NCI-H1417 treated with DMSO at 0.1 percent for 48 hours (cell line): ENCODE results near the gene ZNF780A.
"Not testable (repeated sequence)": the region's sequence is repeated elsewhere in the genome, so short reads cannot be mapped to it uniquely, and the experiment has no call there.

Experiments used
- DNase-seq: peaks from one replicate; lab custom pipeline; 2025; lab: John Stamatoyannopoulos, UW

Gene ZNF780A

DNA sequence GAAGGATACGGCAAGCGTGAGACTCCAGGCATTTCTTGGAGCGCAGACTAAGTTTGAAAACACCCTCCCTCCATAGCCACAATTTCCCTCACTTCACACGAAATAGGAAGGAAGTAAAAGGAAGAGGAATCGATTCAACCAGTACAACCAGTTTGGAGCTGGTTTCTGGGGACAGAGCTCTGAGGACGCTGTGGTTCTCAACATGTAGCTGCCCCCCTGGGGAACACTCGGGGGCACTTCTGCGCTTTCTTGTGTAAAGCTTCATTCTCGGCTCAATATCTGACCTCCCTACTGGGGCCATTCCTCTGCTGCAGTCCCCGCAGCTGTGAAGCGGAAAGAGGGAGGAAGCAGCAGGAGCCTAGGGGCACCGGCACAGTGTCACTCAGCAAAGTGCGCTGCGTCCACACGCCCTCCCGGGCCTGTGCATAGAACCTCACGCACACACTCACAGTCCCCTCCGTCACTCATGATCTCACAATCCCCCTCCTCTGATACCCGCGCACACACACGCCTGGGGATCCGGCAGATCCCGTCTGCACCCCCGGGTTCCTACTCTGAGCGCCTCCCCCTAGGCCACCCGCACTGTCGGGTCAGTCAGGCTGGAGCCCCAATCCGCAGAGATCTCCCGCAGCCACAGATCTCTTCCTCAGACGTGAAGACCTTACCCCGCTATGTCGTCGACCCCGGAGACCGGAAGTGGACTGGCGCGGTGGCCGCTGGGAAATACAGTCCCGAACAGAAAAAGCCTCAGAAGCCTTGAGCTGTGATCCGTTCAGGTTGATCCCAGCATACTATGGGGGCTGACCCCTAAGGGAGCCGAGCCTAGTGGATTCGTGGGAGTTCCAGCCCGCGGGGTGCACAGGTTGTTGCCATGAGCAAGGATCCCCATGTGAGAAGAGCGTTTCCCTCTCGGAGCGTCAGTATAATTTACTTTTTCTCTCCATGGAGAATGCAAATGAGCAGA, at the start of gene ZNF780A:
TSS of gene ZNF780A (minus strand) at position 703 of the 964 bp plus-strand sequence. CDS start 6,190 bp downstream, outside the sequence.
- peak; percentile 23 for DNase-seq

DNA sequence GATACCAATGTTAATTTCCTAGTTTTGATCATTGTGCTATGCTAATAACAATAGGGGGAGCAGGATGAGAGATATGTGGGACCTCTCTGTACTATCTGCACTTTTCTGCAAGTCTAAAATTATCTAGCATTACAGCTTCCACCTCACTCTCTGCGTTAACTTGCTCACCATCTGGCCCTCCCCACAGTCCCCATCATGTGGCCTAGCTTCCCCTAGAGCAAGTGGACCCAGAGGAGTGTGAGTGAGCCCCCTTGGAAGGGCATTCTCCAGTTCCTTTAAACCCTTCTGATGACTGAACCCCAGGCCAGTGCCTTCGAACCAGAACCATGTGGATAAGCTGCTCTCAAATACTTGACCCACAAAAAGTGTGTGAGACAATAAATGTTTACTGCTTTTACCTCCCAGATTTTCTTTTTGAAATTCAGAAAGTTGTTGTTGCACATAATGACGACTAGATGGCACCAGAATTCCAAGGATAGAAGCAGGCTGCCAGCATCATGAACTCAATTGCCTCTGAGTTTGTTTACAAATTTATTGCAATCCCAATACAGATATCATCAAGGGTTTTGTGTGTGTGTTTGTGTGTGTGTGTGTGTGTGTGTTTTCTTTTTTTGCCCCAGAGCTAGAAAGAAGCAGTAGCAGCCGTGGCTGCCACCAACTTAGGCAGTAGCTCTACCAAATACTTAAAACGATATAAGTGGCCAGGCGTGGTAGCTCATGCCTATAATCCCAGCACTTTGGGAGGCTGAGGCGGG, 49.0 kb upstream of the ZNF780A start:
- no peak for DNase-seq

DNA sequence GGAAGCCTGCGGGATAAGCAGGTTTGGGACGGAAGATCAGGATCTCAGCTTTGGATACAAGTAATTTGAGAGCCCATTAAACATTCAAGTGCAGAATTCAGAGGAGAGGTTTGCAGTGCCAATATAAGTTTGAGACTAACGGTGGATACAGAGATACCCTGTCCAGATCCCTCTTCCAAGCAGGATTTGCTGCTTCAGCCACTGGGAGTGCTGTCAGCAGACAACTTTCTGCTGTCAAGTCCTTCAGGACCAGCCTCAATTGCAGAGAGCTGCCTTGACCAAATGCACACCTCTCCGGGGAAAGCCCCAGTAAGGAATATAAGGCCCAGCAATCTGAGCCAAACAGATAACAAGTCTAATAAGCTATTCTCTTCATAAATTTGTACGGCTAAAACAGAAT, 46.1 kb upstream of the ZNF780A start:
- DNase-seq = no peak

DNA sequence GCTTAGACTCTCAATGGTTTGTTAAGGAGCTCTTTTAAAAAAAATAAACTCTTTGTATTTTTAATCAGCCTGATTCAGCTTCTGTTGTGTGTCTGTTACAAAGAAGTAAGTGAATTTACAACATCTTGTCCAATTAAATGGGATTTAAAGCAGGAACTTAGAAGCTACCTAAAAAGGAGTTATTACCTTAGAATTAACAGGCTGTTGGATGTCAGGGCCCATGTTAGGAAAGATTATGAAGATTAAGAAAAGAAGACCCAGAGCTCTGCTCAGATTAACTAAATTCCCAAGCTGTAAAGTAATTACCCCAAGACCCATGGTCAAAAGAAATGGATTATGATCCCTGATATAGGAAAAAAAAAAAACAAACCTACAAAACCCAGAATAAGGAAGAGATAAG, 44.1 kb upstream of the ZNF780A start:
- no peak for DNase-seq

DNA sequence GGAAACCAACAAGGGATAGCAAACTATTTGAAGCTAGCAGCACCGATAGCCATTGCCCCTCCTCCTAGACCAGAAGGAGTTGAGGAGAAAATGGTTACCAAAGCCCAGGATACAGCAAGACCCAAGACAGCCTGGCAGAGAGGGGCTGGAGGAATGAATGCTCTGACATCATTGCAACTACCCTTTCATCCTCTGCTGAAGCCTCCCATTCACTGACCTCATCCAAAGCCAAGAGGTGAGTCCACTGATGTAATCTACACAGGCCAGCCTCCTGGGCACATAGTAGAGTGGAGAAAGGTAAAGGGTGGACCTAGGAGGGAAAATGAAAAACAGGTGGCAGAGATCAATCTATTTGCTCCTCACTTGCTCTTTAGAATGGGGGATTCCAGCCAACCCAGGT, 42.7 kb upstream of the ZNF780A start:
- DNase-seq = no peak

DNA sequence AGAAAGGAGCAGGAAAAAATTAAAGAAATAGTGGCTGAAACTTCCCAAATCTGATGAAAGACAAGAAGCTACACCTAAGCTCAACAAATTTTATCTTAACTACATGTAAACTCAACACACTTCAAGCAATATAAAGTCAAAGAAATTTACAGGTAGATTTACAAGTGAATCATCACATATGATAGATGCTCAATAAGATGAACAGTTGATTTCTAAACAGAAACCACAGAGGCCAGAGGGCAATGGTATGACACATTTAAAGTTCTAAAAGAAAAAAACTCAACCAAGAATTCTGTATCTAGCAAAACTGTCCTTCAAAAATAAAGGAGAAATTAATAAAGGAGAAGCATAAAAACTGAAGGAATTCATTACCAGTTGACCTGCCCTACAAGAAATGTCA, 39.3 kb upstream of the ZNF780A start:
- no peak for DNase-seq

DNA sequence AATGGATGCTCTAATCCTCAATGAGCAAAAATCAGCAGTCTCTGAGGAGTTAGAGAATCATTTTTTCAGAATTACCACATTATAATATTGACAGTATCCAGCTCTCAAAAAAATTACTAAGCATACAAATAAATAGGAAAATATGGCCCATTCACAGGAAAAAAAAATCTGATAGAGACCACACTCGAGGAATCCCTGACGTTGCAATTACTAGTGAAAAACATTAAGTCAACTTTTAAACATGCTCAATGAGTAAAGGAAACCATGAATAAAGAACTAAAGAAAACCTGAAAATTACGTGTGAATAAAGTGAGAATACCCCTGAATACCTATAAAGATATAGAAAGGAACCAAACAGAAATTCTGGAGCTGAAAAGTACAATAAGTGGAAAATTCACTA, 38.7 kb upstream of the ZNF780A start:
- no peak for DNase-seq

DNA sequence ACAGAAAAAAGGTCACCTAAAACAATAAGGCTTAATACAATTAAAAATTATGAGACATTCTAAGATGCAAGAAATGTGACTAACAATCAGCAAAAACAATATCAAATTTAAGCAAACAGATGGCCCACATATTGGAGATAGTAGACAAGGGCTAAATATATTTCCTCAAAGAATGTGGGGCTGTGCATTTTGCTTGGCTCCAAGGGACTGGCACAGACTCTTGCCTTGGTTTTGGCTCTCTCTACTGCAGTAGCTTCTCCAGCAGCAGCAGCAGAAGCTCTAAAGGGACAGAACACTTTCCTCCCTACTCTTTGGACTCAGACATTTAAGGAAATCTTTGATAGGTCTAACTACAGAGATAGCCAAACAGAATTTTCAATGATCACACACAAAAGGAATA, 38.2 kb upstream of the ZNF780A start:
- no peak for DNase-seq

DNA sequence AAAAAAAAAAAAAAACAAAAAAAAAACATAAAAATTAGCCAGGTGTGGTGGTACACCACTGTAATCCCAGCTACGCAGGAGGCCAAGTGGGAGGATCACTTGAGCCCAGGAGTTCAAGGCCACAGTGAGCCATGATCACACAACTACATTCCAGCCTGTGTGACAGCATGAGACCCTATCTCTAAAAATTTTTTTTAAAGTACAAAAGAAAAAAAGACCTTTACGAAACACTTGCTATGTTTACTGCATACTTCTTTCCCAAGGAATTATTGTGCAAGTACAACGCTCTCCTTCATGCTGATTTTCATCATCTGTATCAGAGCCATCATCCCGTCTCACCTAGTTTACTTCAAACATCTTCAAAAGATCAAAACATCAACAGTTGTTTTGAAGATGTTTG, 28.6 kb upstream of the ZNF780A start:
- DNase-seq = no peak

DNA sequence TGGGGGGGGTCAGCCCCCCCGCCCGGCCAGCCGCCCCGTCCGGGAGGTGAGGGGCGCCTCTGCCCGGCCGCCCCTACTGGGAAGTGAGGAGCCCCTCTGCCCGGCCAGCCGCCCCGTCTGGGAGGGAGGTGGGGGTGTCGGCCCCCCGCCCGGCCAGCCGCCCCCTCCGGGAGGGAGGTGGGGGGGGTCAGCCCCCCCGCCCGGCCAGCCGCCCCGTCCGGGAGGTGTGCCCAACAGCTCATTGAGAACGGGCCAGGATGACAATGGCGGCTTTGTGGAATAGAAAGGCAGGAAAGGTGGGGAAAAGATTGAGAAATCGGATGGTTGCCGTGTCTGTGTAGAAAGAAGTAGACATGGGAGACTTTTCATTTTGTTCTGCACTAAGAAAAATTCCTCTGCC, 27.9 kb upstream of the ZNF780A start:
- DNase-seq = not testable (repeated sequence)

DNA sequence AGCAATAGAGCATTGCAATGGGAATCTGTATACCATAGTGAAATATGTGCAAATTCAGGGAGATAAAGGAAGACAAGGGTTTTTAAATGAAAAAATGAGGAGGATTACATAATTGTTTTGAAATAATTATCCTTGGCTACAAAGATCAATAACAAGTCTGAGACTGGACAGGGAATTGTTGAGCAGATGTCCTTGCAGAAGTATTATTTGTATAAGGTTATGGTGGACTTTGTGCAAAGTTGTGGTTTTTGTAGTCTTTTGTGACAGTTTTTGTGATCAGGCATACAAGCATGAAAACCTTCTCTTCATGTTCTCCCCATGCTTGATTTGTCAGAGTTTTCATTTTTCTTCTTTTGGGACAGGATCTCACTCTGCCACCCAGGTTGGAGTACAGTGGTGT, 25.3 kb upstream of the ZNF780A start:
- DNase-seq = no peak

DNA sequence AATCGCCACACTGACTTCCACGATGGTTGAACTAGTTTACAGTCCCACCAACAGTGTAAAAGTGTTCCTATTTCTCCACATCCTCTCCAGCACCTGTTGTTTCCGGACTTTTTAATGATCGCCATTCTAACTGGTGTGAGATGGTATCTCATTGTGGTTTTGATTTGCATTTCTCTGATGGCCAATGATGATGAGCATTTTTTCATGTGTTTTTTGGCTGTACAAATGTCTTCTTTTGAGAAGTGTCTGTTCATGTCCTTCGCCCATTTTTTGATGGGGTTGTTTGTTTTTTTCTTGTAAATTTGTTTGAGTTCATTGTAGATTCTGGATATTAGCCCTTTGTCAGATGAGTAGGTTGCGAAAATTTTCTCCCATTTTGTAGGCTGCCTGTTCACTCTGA, 23.4 kb upstream of the ZNF780A start:
- not testable (repeated sequence) for DNase-seq

DNA sequence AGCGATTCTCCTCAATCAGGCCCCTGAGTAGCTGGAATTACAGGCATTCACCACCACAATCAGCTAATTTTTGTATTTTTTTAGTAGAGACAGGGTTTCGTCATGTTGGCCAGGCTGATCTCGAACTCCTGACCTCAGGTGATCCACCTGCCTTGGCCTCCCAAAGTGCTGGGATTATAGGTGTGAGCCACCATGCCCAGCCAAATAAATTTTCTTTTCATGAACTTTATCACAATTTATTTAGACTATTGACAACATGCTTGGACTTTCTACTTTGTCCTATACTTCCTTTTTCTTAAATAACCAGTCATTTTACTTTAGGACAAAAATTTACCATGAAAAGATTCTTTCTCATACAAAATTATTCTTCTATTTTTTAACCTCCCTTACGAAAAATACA, 21.5 kb upstream of the ZNF780A start:
- not testable (repeated sequence) for DNase-seq

DNA sequence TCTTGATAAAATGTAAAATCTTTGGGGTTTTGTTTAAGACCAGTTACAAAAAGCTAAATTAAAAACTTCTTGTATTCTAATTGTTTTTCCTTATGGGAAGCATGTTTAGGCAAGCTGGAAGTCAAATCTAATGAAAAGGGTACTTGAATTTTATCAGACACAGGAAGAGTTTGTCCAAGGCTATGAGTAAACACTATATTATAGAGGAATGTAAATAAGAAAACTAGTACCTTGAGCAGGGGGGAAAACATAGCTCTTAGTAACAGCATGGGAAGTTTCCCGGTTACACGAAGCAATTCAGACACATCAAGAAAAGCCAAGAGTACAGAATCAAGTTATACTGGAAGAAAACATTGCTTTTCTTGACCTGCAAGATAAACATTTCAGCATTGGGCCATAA, 19.8 kb upstream of the ZNF780A start:
- DNase-seq = no peak

DNA sequence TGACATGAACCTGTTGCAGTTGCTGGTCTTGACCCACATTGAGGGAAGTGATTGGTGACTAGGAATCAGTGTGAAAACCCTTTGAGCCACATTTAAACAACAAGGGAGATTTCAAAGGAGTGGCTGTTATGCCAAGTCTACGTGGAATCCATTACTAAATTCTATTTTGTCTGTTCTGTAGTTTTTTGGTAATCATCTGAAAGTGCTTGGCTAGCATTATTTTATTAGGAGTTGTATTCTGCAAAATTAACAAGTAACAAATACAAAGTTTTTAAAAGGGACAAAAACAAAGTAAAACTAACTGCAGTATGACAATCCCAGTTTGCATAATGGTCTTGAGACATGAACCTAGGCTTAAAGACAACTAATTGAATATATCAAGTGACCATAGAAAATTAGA, 14.0 kb upstream of the ZNF780A start:
- DNase-seq = no peak

DNA sequence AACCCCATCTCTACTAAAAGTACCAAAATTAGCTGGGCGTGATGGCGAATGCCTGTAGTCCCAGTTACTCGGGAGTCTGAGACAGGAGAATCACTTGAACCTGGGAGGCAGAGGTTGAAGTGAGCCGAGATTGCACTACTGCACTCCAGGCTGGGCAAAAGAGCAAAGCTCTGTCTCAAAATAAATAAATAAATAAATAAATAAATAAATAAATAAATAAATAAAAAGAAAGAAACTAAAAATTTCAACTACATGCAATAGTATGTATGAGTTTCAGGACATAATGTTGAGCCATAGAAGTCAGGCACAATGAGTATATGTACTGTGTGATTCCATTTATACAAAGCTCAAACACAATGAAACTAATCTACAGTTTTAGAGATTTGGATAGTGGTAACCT, 12.9 kb upstream of the ZNF780A start:
- no peak for DNase-seq

DNA sequence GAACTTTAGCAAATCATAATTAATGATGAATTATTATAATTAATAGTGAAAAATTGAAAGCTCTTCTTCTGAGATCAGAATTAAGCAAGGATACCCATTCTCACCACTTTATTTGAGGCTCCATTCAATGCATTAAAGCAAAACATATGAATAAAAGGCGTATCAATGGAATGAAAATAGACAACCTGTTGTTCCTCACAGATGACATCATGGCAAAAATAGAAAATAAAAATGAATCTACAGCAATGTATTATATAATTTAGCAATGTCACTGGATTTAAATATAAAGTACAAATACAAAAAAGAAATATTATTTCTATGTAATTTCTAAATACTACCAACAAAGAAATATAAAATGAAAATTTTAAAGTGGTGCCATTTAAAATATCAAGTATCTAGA, 11.1 kb upstream of the ZNF780A start:
- no peak for DNase-seq

DNA sequence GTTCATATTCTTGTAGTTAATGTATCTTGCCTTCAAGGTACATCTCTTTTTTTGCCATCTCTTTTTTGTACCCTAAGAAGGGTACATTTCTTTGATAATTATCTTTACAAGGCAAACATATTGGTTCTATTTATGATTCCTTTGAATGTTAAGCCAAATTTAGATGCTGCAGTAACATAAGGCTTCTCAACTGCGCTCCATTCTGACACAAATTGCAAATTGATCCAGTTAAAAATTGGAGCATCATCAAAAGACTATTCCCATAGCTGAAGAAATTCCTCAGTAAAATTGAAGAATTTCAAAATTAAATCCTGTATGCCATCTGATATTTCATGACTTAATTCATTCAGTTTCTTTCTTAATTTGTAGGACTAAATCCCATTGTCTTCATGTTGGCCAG, 2.7 kb upstream of the ZNF780A start:
- DNase-seq = no peak

DNA sequence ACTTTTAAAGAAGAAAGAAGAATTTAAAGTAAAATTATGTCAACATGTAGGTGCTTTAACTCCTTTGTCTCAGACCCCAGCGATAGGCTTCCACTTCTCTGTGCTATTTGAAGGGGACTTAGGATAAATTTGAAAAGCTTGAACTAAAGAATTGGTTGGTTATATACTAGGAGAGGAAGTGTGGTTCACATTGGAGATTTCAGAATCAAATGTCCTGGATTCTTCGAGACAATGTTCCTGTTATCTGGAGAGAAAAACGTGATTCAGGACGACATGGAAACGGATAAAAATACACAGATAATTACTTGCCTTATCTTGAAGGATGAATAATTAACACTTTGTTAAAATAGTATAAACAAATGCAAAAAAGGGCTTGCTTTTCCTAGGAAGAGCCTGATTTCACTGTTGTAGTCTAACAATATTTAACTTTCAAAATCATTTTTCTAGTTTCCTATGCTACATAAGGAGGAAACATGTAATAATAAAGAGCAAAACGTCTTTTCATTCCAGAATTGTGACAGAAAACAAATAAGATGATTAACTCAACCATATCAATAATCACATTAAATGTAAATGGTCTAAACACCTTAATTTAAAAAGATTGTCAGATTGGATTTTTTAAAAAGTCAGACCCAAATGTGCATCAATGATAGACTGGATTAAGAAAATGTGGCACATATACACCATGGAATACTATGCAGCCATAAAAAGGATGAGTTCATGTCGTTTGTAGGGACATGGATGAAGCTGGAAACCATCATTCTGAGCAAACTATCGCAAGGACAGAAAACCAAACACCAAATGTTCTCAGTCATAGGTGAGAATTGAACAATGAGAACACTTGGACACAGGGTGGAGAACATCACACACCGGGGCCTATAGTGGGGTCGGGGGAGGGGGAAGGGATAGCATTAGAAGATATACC, 724 bp upstream of the ZNF780A start:
- DNase-seq = no peak

DNA sequence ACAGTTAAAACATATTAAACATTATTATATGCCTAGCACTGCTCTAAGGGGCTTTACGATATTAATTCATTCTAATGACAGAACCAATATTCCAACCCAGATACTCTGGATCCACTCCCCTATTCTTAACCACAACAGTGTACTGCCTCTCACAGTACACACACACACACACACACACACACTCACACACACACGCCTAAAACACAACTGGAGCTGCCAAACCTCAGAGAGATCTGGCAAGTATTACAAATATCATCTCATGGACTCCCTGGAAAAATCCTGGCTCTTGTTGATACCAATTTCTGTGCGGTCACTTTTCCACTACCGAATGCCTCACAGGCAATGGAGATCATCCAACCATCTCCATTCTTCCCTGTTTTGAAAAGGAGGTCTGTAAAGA, 1.3 kb downstream of the ZNF780A start:
- DNase-seq = no peak

DNA sequence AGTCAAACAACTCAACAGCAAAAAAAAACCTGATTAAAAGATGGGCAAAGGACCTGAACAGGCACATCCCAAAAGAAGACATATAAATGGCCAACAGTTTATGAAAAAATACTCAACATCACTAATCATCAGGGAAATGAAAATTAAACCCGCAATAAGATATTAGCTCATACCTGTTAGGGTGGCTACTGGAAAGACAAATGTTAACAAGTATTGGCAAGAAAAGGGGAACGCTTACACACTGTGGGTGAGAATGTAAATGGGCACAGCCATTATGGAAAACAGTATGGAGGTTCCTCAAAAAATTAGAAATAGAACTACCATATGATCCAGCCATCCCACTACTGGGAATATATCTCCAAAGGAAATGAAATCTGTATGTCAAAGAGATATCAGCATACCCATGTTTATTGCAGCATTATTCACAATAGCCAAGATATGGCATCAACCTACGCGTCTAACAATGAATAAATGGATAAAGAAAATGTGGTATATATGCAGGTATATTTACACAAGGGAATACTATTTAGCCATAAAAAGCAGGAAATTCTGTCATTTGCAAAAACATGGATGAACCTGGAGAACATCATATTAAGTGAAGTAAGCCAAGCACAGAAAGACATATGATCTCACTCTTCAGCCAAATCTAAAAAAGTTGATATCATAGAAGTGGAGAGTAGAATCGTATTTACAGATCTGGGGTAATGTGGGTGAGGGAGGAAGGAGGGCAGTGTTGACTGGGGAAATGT, 2.3 kb downstream of the ZNF780A start:
- DNase-seq = no peak
